ENCODE results near the gene LPCAT1.
A peak's percentile ranks its signal among the peaks of the same experiment; 100 is the strongest.

The LPCAT1 gene

DNA sequence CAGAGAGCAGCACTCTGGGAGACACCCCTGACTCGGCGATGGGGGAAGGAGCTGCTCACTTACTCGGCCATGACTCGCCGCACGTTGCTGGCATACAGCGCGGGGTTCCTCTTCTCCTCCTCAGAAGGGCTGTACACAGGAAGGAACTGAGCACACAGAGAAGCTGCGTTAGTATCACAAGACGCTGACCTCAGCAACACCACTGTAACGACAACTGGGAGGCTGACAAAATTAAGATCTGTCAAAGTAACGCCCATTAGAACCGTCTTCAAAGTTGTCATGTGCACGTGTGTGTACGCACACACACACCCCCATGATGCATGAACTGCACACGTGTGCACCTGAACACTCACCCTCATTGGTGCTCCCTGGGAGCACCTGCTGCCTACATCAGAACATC is 46.4 kb downstream of the LPCAT1 start:
- DNase-seq, result peak; percentile 50

DNA sequence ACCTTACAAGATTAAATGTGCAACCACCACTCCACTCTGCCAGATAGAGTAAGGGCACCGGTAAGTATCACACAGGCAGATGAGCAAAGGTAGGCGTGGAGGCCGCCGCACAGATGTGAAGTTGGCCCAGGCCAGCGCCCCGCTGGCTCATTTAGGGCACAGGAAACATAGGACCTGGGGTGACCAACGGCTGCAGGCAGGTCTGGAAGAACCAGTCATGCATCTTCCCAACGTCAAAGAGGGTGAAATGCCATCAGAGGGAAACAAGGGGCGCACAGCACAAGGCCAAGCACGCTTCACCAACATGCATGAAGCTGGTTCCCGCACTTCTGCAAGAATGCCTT is 46.8 kb downstream of the LPCAT1 start:
- DNase-seq, result peak; percentile 23

DNA sequence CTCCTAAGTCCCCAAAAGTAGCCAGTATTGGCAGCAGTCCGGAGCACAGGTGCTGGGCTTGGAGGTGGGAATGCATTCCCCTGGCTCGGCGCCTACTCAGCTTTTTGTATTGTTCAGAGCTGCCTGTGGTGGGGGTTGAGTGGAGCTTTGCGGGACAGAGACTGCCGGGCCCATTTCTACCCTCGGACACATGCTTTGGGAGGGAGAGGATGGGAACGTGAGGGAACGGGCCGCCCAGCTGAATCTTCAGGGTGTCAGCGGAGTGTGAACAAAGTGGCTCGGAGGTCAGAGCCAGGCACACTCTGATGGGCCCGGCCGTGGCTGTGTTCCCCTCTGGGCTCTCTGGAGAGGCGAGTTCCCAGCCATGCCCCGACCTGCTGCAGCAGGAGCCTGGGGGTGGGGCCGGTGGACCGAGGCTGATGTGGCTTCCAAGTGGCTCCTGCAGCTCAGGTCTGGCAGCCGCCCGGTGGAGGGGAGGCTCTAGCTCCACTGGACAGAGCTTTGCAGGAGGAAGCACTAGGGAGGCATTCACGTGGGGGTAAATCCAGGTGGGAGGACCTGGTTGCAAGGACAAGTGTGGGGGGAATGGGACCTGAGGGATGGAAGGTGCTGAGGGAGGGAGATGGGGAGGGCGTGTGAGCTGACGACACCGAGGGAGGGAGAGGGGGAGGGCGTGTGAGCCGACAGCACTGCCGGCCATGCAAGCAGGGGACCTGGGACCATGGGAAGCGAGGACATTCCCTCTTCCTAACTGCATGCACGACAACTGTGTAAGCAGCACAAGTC is 47.4 kb downstream of the LPCAT1 start:
- peak; percentile 25 for DNase-seq

DNA sequence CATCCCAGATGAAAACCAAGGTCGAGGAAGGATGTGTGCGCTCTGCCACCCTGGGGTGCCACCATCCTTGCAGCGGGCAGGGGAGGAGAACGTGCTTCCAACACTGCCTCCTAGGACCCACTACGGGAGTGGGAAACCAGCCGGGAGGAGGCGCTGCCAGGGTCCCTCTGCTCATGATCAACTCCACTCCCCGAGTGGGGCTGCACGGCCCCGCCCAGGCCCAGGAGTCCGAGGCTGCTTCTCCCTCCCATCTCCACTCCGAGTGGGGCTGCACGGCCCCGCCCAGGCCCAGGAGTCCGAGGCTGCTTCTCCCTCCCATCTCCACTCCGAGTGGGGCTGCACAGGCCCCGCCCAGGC is 48.2 kb downstream of the LPCAT1 start:
- DNase-seq, result peak; percentile 22

DNA sequence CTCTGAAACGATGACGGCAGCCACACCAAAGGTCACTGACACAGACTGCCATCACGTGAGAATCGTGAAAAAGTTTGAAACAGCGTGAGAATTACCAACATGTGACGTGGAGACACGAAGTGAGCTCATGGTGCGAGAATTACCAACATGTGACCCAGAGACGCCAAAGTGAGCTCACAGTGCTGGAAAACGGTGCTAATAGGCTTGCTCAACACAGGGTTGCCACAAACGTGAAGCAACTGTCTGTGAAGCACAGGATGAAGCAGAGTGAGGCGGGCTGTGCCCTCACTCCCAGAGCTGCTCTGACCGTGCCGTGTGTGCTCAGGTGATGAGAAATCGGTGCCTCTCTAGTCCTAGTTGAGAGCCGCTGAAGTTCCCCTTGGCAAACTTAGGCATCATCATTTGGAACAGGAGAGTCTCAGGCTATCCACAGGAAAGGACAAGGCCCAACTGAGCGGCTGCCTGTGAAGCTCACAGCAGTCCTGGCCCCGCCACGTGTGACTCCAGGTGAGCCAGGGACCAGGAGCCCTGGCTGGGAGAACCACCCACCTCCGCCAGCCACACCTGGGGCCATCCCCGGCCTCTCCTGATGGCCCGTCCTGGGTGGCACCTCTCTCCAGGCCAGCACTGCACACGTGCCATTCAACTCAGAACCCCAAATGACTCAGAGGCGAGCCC is 48.8 kb downstream of the LPCAT1 start:
- peak; percentile 24 for DNase-seq

DNA sequence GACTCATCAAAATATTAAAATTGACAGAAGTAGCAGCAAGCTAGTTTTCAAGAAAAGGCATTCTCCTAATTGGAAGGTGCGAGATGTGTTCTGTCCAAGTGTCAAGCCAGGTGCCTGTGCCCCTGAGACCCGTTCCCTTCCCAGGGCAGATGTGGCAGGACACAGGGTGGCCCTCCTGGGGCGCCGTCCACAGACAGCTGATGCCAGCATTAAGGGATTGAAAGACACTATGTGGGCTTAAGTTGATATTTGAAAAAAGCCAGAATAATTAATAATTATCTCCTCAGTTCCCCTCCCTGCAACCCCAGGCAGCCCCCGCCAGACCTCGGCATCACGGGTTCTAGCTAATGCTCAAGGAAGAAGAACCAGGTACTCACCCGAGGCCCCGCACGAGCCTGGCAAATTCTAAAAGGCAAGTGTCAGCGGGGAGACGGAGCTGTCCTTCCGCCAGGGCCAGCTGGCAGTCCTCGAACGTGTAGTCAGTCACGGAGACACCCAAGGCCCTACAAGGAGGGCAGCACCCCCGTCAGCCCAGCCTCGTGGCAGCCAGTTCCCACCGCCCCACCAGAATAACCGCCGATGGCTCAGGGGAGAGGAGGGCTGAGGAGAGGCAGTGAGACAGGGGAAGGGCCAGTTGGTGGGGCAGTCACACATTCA is 49.4 kb downstream of the LPCAT1 start:
- peak; percentile 29 for DNase-seq

DNA sequence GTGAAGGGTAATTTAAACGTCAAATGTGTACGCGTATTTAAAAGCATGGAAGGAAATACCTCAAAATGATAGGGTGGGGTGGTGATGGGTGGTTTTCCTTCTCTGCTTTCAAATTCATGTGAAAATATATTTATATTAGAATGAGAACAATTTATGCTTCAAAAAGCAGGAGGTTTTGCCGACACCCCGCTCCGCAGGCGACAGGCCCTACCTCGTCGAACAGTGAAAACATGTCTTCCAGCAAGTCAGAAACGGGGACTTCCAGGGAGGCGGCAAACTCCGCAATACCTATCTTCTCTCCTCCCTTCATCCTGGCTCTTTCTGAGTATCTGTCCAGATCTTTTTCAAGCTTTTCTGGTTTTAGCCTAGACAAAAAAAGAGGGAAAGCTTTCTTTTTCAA is 50.0 kb downstream of the LPCAT1 start:
- no peak for DNase-seq

DNA sequence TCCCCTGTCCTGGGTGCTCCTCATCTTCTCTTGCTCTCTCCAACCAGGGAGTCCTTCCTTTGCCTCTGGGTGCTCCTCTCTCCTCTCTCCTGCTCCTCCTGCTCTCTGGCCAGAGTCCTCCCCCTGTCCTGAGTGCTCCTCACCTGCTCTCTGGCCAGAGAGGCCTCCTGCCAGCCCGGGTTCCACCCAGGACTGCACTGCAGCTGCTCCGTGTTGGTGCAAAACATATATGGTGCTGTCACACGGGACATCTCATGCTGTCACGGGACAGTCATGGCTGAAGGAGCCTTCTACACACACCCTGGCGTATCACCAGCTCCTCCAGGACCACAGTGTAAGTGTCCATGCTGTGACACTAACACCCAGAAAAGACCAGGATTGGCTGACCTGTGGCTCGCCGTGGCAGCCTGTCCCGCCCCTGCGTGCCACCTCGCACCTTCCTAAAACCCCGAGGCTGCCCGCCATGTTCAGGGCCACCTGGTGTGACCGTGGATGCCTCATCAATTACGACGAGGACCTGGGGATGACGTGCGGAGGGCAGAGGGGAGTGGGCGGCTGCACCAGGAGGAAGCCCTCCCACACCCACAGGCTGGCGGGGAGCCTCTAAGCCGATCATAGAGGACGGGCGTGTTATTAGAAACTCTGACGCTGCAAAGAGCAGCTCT is 50.7 kb downstream of the LPCAT1 start:
- no peak for DNase-seq

DNA sequence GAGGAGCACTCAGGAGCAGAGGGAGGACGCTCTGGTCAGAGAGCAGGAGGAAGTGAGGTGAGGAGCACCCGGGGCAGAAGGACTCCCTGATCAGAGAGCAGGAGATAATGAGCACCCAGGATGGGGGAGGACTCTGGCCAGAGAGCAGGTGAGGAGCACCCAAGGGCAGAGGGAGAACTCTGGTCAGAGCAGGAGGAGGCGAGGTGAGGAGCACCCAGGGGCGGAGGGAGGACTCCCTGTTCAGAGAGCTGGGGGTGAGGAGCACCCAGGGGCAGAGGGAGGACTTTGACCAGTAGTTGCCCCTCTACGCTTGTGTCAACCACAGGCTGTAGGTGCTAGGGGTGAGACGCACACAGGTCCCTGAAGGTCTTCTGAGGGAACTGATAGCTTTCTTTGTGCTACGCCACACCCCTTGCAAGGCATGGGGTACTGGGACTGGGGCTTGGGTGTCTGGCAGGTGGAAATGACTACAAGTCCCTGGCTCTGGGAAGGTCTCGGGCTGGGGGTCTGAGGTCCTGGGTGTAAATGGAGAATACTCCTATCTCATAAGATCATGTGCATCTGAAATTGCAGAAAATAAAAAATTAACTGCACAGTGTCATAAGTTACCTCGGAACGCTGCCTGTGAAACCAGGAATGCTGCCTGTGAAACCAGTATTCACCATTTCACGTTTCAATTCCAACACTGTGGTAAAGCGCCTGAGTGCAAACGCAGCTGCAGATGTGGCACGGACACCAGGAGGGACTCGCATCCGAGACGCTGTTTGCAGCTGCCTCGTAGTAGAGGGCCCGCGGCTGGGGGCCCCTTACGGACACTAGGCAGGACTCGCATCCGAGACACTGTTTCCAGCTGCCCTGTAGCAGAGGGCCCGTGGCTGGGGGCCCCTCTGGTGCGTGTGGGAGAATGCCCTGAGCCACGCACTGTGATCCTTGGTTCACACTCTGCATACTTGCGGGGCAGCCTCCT is 51.5 kb downstream of the LPCAT1 start:
- peak; percentile 17 for DNase-seq

DNA sequence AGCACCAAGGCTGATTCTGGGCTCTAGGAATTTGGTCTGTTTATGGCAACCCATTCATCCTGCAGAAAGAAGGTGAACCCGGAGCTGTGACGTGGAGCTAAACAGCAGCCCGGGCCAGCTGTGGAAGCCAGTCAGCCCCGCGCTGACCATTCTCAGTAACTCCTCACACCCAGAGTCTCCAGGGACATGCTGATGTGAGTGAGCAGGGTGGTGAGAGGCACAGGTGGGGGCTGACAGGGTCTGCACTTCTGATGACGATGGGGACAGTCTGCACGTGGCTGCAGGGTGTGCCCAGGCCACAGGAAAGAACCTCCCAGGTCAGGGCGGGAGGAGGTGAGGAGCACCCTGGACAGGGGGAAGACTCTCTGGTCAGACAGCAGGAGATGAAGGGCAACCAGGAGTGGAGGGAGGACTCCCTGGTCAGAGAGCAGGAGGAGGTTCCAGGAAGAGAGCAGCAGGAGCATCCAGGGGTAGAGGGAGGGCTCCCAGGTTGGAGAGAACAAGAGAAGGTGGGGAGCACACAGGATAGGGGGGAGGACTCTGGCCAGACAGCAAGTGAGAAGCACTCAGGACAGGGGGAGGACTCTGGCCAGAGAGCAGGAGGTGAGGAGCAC is 52.4 kb downstream of the LPCAT1 start:
- peak; percentile 22 for DNase-seq

DNA sequence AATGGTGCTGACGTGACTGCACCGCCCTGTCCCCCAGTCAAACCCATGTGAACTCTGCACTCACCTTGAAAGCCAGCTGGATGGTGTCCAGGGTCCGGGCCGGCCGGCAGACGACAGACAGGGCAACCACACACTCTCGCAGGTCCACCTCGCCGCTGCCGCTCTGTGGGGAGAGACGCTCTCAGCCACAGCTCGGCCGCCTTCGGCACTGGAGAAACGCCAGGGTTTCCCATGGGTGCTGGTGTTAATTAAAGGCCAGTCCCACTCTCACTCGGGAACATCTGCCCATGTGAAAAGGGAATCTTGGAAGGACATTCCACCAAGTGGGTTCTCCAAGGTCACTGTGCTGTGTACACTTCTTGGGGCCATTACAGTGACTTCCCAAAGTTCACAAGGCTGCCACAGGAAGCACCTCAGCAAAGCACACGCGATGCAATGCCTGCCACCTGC is 53.0 kb downstream of the LPCAT1 start:
- no peak for DNase-seq

DNA sequence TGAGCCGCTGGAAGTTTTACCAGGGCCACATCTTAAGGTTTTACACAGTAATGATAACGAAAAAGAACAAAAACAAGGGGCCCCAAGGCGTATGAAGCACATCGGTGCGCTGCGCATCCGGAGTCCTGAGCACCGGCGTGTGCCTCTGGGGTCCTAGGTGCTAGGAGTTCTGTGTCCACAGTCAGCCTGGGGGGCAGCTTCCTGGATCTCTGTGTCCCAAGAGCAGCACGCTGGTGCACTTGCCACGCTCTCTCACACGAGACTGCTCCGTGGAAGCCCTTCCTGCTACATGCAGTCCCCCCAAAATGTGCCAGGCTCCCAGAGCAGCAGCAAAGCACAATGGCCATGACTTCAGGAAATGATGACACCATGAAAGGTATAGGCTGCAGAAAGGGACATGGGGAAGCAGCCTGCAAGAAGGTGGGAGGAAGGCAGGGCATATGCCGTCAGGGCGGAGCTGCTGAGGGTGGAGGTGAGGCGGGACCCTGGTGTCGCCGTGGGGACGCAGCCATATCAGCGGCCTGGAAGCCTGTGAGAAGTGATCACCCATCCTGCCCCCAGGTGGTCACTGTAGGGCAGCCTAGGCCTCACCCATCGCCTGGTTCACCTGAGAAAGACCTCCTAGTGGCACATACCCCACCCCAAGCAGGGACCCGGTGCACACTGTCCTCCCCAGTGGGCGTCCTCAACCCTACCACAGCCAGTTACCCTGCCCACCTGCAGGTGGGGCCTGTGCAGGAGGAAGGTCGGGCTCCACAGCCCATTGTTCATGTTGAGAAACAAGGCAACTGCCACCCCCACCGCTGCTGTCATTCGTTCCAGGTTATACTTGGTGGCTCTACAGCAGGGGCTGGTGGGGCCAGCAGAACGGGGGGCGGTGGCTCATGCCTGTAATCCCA is 54.9 kb downstream of the LPCAT1 start:
- peak; percentile 21 for DNase-seq

DNA sequence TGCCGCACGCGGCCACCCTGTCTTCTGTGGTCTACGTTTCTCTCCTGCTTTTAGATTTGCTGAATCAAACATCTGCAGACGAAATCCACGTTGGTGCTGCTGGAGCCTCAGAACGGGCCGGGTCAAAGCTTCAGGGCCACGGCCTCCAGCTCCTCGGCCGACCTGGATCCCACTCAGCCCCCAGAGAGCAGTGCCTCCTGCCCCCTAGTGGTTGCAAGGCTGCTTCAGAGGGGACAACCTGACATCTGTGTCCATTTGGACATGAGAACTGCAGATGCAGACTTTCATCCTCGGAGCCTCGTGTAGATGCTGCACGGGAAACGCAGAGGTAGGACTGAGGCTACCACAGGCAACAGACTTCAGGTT is 55.5 kb downstream of the LPCAT1 start:
- peak; percentile 30 for DNase-seq

DNA sequence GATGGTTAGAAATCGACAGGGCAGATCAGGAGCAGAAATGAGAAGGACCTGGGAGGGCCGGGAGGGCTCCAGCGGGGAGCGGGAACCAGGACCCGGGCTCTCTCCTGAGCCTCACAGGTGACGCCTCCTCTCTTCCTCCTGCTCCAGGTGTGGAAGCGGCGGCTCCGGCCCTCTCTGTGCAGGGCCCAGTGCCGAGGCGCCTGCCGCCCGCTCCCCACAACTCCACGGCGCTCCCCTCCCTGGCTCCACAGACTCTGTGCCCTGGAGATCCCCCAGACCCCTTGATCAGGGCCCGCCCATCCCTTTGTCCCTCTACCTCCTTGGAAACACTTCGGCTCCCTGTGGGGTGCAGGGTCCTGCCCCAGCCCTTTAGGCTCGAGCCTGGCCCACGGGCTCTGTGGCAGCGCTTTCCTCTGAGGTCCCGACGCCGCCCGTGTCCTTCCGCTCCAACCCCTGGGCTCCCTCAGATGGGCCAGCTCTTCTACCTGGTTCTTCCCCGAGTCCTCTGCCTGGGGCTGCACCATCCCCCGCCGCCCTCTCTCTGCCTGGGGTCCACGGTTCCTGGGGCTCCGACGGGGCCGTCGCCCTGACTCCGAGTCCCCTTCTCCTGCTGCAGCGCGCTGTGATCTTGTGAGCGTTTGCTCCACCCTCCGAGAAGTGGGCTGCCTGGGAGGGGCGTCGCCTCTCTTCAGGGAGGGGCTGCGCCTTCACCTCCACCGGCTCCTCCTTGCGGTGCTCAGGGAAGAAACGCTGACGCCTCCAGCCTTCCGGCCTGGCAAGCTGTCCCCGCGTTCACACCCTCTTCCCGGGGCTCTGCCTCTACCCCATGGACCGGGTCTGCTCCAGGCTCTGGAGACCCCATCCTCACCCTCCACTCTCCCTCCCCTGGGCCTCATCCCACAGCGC is 56.2 kb downstream of the LPCAT1 start:
- peak; percentile 25 for DNase-seq

DNA sequence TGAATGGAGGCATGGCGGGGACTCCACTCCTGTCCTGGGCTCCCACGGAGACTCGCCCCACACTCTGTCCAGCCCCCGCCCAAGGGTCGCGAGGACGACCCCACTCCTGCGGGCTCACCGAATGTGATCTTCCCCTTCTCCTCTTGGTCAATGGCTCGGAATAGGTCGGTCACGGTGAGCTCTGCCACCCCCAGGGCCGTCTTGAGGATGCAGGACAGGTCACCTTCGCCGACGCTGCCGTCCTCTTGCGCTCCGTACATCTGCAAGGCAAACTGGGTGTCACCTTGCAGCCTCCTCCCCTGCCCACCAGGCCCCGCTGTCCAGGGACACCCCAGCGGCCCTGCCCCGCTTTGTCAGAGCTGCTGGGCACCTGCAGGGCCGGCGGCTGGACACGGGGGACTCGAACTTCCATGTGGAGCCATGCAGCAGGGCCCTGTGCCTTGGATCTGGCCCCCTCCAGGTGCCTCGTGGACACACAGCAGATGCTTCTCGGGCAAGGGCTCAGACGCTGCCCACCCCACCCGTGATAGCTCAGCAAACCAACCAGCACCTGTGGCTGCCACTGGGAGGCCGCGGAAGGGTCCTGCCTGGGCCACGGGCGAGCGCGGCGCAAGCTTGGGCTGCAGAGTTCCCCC is 57.0 kb downstream of the LPCAT1 start:
- peak; percentile 19 for DNase-seq

DNA sequence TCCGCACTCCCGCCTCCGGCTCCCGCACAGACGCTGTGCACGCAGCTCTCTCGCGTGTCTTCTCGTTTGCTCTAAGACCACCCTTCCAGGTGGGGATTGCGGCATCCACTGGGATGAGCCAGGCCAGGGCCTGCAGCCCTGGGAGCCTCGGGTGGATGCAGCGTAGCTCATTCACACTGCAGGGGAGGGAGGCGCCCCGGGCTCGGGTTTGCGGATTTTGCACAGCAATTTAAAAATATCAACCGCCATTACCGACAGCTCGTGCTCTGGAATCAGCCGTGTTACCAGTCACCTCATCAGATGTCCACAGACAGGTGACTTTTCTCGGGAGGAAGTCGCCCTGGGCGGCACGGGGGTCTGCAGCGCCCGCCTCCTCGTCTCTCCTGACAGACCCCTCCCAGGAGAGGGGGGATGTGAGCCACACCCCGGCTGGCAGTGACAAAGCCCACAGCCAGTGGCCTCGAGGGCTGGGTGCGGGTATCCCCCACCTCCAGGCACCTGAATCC is 57.7 kb downstream of the LPCAT1 start:
- no peak for DNase-seq

DNA sequence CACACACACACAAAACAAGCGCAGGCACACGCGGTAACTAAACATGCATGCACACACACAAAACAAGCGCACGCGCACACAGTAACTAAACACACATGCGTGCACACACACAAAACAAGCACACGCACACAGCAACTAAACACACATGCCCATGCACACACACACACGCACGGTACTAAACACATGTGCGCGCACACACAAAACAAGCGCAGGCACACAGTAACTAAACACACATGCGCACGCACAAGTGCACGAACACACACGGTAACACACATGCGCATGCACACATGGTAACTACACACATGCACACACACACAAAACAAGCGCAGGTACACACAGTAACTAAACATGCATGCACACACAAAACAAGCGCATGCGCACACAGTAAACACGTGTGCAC is 58.6 kb downstream of the LPCAT1 start:
- no peak for DNase-seq

DNA sequence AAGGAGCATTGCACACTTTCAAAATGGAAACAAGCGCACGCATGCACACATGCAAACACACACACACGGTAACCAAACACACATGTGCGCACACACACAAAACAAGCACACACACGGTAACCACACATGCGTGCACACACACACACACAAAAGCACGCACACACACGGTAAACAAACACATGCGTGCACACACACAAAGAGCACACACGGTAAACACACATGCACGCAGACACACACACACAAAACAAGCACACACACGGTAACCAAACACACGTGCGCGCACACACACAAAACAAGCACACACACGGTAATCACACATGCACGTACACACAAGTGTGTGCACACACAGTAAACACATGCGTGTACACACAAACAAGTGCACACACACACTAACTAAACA is 59.2 kb downstream of the LPCAT1 start:
- no peak for DNase-seq

DNA sequence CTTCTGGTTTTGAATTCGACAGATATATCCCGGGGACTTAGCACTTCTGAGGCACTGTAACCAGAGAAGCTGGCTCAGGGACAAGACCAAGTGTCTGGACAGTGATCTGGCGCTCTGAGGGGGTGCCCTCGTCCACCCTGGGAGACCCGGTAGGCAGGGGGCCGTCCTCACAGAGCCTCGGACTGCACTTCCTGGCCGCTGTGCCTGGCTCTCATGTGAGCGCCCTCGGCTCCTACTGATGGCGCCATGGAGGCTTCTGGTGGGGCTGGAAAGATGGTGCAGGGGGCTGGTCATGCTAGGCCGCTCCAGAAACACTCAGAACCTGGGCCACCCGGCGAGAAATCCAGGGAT is 59.7 kb downstream of the LPCAT1 start:
- DNase-seq, result no peak
